CD4-positive, alpha-beta T cell treated with Interleukin-10 for 1 hour (primary cell): ENCODE measurements around the gene MLNR.

ENCODE experiments used
- DNase-seq: peaks from one replicate; pipeline ENCODE4 v3.0.0-alpha.2; 2020

MLNR gene

DNA sequence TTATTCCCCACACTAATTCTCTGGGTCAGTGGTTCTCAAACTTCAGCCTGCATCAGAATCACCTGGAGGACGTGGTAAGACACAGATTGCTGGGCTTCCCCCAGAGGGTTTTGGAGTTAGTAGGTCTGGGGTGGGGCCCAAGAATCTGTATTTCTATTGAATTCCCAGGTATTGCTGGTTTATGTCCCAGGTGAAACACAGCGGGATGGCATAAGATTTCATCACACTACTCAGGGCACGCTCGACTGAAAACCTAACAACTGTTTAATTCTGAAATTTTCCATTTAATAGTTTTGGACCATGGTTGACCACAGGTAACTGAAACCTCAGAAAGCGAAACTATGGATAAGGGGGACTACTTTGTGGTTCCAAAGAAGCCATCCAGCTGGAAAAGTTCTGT lies 6.5 kb downstream of the MLNR start:
- DNase-seq, result no peak

- no peak for DNase-seq
Measured at GRCh38 chr13:49234741-49235140, 14.6 kb downstream of the MLNR start.

- DNase-seq, result no peak
Measured at GRCh38 chr13:49235856-49236431, 15.8 kb downstream of the MLNR start.

DNA sequence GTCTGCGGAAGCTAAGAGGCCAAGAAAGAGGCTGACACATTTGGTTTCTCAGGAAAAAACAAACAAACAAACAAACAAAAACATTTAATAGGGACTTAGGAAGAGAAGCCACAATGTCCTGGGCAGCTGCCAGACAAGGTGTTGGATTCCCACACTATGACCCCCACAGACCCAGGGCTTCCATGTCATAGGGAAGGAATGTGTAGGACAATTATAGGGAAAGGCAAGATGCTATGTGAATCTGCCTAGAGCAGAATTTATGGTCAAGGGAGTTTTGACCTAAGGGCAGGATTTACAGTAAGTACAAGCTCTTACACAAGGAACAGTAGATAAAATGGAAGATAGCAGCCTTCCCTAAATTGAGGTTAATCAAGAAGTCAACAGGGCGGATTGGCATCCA lies 18.5 kb downstream of the MLNR start:
- DNase-seq, result no peak

DNA sequence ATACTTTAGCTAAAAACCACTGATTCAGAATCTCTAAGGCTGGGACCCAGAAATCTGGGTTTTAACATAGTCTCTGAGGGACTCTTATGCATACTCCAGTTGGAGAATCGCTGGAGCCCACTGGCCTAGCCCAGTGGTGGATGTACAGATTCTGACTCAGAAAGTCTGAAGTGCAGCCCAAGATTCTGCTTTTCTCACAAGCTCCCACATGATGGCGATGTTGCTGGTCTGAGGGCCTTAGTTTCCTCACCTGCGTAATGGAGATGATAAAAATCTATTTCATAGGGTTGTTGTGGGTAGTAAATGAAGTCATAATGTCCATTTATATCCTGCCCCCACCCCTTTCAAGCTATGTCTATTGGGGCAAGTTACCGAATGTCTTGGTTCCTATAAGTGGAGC lies 19.9 kb downstream of the MLNR start:
- DNase-seq, result peak; percentile 63

DNA sequence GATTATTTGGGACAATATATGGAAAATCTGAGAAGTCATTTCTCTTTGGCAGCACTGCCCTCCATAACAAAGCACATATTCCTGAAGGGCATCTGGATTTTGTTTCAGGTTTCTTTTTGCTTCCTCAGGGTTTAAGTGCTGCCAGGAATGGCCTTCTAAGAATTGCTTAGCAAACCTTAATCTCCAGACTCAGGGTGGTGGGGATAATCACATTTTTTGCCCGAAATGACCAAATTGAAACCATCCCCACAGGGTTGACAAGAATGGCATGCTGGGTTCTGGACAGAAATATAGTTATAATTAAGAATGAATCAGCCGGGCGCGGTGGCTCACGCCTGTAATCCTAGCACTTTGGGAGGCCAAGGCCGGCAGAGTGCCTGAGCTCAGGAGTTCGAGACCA lies 21.2 kb downstream of the MLNR start:
- DNase-seq, result no peak

DNA sequence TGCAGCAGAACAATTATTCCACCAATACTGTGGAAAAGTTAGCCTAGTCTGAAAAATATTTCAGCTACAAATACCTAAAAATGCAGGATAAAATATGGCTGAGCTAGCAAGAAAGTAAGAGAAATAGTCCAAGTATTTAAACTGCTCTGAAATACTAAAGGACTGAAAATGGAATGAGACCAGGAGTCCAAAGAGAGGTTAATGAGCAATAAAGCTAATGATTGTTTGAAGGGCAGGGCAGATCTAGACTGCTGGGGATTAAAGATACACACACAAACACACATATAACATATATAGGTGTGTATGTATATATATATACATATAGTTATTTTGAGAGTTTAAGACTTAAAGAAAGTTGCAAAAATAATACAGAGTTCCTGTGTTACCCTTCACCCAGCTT lies 25.0 kb downstream of the MLNR start:
- DNase-seq, result no peak

DNA sequence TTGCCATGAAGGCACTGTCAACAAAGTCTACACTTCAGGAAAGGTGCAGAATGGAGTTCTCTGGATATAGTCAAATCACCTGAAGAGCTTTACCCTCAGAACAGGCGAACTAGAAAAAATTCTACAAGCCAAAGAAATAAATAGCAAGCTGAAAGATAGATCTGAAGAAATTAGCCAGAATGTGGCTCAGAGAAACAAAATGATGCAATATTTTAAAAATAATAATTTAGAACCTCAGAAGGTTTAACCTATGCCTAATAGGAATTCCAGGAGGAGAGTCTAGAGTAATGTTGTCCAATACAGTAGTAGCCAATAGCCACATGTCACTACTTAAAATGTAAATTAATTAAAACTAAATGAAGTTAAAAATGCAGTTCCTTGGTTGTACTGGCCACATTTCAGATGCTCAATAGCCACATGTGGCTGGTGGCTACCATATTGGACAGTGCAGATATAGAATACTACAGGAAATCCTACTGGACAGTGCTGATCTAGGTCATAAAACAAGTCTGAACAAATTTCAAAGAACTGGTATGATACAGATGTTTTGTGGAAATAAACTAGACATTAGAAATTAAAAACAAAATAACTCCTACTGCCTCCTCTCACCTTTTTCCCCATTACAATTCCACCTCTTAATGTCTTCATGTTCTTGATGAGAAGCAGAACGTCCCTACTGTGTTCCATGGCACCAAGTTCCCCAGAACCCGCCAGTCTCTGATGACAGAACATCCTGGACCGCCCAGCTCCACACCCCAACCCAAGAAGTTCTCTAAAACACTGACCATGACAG lies 26.9 kb downstream of the MLNR start:
- no peak for DNase-seq

- DNase-seq, result peak; percentile 94
Measured at GRCh38 chr13:49247643-49248621, 27.8 kb downstream of the MLNR start, which contains the start of gene CDADC1. TSS of gene CDADC1 (plus strand) at chr13:49247925. CDS start at chr13:49248038, 113 bp downstream.

GRCh38 chr13:49248622-49249002 lies 28.5 kb downstream of the MLNR start:
- DNase-seq, result no peak

DNA sequence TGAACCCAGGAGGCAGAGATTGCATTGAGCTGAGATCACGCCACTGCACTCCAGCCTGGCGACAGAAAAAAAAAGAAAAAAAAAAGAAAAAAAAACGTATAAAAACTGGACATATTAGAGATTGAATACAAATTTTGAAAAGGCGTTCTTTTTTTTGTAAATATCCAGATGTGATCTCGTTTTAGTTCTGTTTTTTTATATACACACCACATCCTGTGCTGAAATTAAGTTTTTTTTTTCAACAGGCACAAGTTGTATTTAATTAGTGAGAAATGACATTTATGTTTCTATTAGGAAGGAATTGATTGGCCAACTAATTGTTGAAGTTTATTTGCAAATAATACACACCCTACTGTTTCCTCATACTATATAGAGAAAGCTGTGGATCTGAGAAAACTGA lies 31.2 kb downstream of the MLNR start:
- DNase-seq, result no peak

DNA sequence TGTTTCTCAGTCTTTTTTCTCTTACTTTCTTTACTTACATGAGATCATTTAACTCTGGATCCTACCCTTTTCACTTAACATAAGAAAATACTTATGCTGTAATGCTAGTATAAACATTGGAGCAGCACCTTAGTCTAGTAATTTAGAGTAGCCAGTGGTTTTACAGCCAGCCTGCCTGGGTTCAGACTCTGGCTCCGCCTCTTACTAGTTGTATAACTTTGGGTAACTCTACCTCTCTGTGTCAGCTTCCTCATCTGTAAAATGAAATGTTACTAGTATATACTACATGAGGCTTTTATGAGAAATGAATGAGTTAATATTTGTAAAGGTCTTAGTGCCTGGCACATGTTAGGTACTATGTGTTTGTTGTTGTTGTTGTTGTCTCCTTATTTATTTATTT lies 33.2 kb downstream of the MLNR start:
- peak; percentile 10 for DNase-seq

DNA sequence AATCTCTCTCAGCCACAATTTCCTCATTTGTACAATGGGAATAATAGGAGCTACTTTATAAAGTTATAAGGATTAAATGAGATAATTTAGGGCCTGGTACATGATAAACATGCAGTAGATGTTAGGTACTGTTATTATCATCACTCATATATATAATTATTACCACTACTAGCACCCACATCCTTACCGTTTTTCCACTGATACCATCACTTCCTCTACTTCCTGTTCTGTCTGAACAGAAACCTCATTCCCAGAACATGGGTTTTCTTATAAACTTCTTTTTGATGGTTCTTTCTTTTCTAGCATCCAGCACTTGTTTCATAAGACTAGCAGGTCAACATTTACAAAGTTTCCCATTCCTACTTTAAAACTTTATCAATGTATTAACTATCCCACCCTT lies 33.9 kb downstream of the MLNR start:
- DNase-seq, result peak; percentile 21

DNA sequence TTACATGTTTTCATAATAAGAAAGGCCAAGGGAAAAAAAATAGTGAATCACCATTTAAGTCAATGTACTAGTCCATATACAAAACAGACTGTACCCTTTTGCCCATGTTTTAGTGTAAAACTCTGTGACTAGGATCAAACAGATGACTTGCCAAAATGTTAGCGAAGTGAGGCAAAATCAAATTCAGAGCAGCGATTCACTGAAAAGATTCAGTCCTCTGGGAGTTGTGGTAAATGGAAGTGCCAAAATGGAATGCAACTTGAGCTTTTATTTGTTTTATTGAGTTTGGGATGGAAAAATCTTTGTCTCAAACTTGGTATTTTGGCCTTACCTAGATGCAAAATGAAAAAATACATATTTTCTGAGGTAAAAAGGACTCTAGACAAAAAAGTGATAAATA lies 36.7 kb downstream of the MLNR start:
- DNase-seq, result no peak

DNA sequence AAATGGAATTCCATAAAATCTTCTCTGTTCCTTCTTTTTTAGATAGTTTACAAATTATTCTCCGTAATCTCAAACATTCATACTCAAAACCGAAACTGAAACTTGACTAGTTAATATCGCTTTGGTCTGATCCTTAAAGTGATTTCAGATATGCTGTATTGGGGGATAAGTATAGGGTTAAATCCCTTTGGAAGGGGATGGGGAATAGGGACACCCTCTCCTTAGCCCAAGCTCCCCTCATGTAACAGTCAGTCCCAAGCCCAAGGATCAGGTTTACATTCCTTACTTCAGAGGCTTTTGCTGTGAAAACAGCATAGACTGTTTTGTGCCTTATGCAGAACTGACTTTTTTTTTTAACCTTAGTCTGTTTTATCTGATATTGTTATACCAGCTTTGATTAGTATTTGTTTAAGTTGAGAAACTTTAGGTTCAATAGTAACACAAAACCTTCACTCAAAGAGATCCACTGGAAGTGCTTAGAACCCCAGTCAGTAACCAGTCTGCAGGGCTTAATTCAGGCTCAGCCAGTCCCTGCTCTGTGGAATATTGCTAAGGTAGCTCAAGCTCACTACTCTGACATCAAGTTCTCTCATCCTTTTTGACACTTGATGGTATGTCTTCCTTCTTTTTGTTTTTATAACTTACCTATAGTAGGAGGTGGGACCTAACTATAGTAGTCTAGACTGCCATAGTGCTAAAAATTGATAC lies 38.1 kb downstream of the MLNR start:
- peak; percentile 42 for DNase-seq

- no peak for DNase-seq
Measured at GRCh38 chr13:49259586-49259985, 39.4 kb downstream of the MLNR start.

- DNase-seq, result no peak
Measured at GRCh38 chr13:49262634-49263033, 42.5 kb downstream of the MLNR start.

DNA sequence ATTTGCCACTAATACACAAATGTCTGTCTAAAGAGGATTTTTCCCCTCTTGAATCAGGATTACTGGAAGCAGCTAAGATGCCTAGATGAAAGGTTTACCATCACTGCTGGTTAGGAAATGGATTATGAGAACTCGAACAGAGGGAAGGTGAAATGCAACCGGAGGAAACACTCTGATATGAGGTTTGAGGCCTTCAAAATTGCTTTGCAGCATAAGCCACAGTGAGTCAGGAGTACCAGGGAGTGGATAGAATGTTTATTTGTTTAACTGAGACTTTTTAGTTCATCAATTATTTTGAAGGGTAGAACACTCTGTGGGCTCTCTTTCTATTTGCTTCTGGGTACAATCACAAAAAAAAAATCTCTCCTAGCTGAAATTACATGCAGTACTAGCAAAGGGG lies 45.7 kb downstream of the MLNR start:
- DNase-seq, result no peak

- DNase-seq, result no peak
Measured at GRCh38 chr13:49271264-49271663, 51.1 kb downstream of the MLNR start.
